Loucy (cell line): ENCODE measurements around the gene BDH2.

ENCODE experiments used
- H2AFZ ChIP-seq: fragments of 200-600 bp; sonication (generic); 2 replicates; pipeline ENCODE4 v1.6.0; 2016; ENCODE audit warnings: antibody characterized with exemption, mild to moderate bottlenecking, low read length, moderate library complexity
- H3F3A ChIP-seq: fragments of 200-600 bp; 2 replicates; pipeline ENCODE4 v1.6.0; 2016; ENCODE audit warnings: antibody characterized with exemption, low read depth, mild to moderate bottlenecking
- H3K27me3 ChIP-seq: fragments of 200-600 bp; sonication (generic); 2 replicates; pipeline ENCODE4 v1.6.1; 2014; ENCODE audit warnings: low read length, mild to moderate bottlenecking; ENCODE audit not compliant: insufficient read depth, poor library complexity, severe bottlenecking
- H3K36me3 ChIP-seq: fragments of 200-600 bp; sonication (generic); 2 replicates; pipeline ENCODE4 v1.6.1; 2016; ENCODE audit warnings: low read length; ENCODE audit not compliant: insufficient read depth
- H3K4me1 ChIP-seq: fragments of 200-600 bp; sonication (generic); 2 replicates; pipeline ENCODE4 v1.5.1; 2014; ENCODE audit warnings: low read length, mild to moderate bottlenecking; ENCODE audit not compliant: insufficient read depth, poor library complexity, severe bottlenecking
- H3K4me2 ChIP-seq: fragments of 200-600 bp; sonication (generic); 2 replicates; pipeline ENCODE4 v1.6.0; 2014; ENCODE audit warnings: antibody characterized with exemption, low read length, low read depth, mild to moderate bottlenecking; ENCODE audit not compliant: poor library complexity, severe bottlenecking
- H3K4me3 ChIP-seq: fragments of 200-600 bp; sonication (generic); 2 replicates; pipeline ENCODE4 v1.5.1; 2014; ENCODE audit warnings: low read length, mild to moderate bottlenecking, mixed read lengths; ENCODE audit not compliant: poor library complexity, severe bottlenecking
- H3K79me2 ChIP-seq: fragments of 200-600 bp; sonication (generic); 2 replicates; pipeline ENCODE4 v1.6.1; 2014; ENCODE audit warnings: low read length; ENCODE audit not compliant: insufficient read depth
- H3K9ac ChIP-seq: fragments of 200-600 bp; sonication (generic); 2 replicates; pipeline ENCODE4 v1.6.0; 2014; ENCODE audit warnings: mild to moderate bottlenecking, low read depth, low read length, moderate library complexity; ENCODE audit not compliant: poor library complexity, severe bottlenecking
- H3K9me2 ChIP-seq: fragments of 200-600 bp; sonication (generic); replicated peaks from 2 replicates; pipeline ENCODE4 v1.6.1; 2016; ENCODE audit warnings: low read depth, low read length, mixed read lengths
- H3K9me3 ChIP-seq: fragments of 200-600 bp; sonication (generic); 2 replicates; pipeline ENCODE4 v1.6.1; 2014; ENCODE audit warnings: mild to moderate bottlenecking, antibody characterized with exemption, low read length, low read depth; ENCODE audit not compliant: insufficient read depth
- H4K20me1 ChIP-seq: fragments of 200-600 bp; sonication (generic); 2 replicates; pipeline ENCODE4 v1.6.0; 2014; ENCODE audit warnings: antibody characterized with exemption, low read length, mild to moderate bottlenecking; ENCODE audit not compliant: insufficient read depth, poor library complexity, severe bottlenecking
- EZH2phosphoT487 ChIP-seq: fragments of 200-600 bp; IDR thresholded peaks from 2 replicates; pipeline ENCODE4 v1.6.1; 2018; ENCODE audit warnings: antibody characterized with exemption, mild to moderate bottlenecking, moderate library complexity, borderline replicate concordance
- TF ChIP-seq, protein P1 (sequence below): fragments of 200-600 bp; sonication (generic); conservative IDR thresholded peaks from 2 replicates; pipeline ENCODE4 v1.5.1; 2014; ENCODE audit warnings: mild to moderate bottlenecking, antibody characterized with exemption, low read length

The BDH2 gene

DNA sequence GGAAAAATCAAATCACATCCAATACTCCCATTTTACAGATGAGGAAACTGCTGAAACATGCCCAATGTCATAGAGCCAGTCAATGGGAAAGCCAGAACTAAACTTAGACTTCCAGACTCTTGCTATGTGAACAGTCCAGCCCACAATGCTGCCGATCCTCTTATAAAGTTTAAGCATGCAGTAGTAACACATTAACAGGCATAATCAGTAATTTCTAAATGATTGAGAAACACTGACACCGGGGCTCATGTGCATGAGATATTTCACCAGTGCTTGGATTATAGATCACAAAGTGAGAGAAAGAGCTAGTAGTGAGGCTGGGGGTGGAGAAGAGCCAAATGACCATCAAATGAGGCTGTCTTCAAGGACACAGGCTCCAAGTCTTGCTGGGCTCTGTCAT lies 2.5 kb downstream of the BDH2 start:
- Histone ChIP-seq H3K9ac (no peak overlapping the region), H3K9me3 (no peaks in the 10 kb centered on the region)
- TF ChIP-seq, protein P1, sequence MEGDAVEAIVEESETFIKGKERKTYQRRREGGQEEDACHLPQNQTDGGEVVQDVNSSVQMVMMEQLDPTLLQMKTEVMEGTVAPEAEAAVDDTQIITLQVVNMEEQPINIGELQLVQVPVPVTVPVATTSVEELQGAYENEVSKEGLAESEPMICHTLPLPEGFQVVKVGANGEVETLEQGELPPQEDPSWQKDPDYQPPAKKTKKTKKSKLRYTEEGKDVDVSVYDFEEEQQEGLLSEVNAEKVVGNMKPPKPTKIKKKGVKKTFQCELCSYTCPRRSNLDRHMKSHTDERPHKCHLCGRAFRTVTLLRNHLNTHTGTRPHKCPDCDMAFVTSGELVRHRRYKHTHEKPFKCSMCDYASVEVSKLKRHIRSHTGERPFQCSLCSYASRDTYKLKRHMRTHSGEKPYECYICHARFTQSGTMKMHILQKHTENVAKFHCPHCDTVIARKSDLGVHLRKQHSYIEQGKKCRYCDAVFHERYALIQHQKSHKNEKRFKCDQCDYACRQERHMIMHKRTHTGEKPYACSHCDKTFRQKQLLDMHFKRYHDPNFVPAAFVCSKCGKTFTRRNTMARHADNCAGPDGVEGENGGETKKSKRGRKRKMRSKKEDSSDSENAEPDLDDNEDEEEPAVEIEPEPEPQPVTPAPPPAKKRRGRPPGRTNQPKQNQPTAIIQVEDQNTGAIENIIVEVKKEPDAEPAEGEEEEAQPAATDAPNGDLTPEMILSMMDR: no peak
- TF ChIP-seq EZH2phosphoT487: no peak

DNA sequence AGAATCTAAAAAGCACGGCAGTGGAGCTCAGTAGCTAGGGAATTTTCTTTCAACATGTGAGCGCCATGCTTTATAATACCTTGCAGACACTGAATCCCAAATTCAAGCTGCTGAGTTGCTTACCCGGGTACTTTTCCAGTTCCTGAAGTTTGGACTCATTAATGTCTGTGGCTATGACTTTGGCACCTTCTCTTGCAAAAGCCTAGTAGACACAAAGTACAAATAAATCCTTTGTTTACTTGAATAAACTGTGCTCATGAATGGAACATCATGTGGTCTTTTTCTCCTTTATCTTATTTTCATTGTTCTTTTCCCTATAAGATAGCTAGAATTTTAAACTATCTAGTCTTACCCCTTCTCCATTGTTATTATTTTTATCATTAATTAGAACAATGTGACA lies 4.6 kb downstream of the BDH2 start:
- peaks cover 15% of the 10 kb centered on the region for H3K4me1 ChIP-seq
- H3K79me2 ChIP-seq: no peaks in the 10 kb centered on the region
- no peaks in the 10 kb centered on the region for H3K27me3 ChIP-seq
- no peak overlapping the region for H3K9ac ChIP-seq
- TF ChIP-seq, protein P1: no peak
- TF ChIP-seq EZH2phosphoT487: no peak
- no peaks in the 10 kb centered on the region for H3K9me3 ChIP-seq
- no peaks in the 10 kb centered on the region; the same call in 1 of the 2 replicates for H3K36me3 ChIP-seq
- H4K20me1 ChIP-seq: no peaks in the 10 kb centered on the region
- H3K4me2 ChIP-seq: no peak overlapping the region
- H3K4me3 ChIP-seq: no peak overlapping the region
- H3F3A ChIP-seq: no peaks in the 10 kb centered on the region
- H2AFZ ChIP-seq: no peak overlapping the region
- no peaks in the 10 kb centered on the region for H3K9me2 ChIP-seq

More for the DNA sequence above, 2.5 kb downstream of the BDH2 start:
- no peaks in the 10 kb centered on the region for H3K9me2 ChIP-seq
- no peak overlapping the region for H3K4me2 ChIP-seq
- no peaks in the 10 kb centered on the region for H3K36me3 ChIP-seq
- peaks cover 15% of the 10 kb centered on the region for H3K4me1 ChIP-seq
- H3F3A ChIP-seq: no peaks in the 10 kb centered on the region
- H3K27me3 ChIP-seq: no peaks in the 10 kb centered on the region
- no peak overlapping the region for H3K4me3 ChIP-seq
- H2AFZ ChIP-seq: no peak overlapping the region
- no peaks in the 10 kb centered on the region for H4K20me1 ChIP-seq
- no peaks in the 10 kb centered on the region for H3K79me2 ChIP-seq

DNA sequence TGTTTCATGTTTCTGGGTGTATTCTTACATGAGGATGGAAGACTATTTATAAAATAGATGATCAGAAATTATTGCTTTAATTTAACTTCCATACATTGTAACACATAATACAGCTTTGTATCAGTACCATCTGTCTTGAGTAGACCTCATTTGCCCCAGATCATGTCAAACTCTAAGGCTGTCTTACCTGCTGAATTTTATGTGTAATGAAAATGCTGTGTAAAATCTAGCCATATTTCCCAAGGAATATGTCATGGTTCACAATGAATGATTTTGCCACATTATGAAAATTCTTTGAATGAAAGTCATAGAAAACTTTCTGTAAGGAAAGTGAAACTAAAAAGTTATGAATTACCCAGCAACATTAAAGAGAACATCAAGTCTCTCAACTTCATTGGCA lies 7.4 kb downstream of the BDH2 start:
- H3F3A ChIP-seq: no peaks in the 10 kb centered on the region
- H3K36me3 ChIP-seq: no peaks in the 10 kb centered on the region; the same call in 1 of the 2 replicates
- no peaks in the 10 kb centered on the region for H4K20me1 ChIP-seq
- no peaks in the 10 kb centered on the region for H3K4me1 ChIP-seq
- H3K9me3 ChIP-seq: no peaks in the 10 kb centered on the region
- no peak overlapping the region for H3K4me2 ChIP-seq
- H3K9ac ChIP-seq: no peak overlapping the region
- TF ChIP-seq, protein P1: no peak
- TF ChIP-seq EZH2phosphoT487: no peak
- no peak overlapping the region for H2AFZ ChIP-seq
- H3K9me2 ChIP-seq: no peaks in the 10 kb centered on the region
- no peaks in the 10 kb centered on the region for H3K27me3 ChIP-seq
- H3K4me3 ChIP-seq: no peak overlapping the region
- H3K79me2 ChIP-seq: no peaks in the 10 kb centered on the region
